GM18868 (cell line): Measurements from ENCODE around the gene MYMX.
"Not testable (repeated sequence)": the region's sequence is repeated elsewhere in the genome, so short reads cannot be mapped to it uniquely, and the experiment has no call there.

ENCODE experiments used
- ATAC-seq: cut with Tn5 transposase; IDR thresholded peaks from one replicate; pipeline ENCODE4 v1.9.1; 2021; ENCODE audit warnings: mild to moderate bottlenecking, moderate library complexity; ENCODE audit not compliant: unreplicated experiment

Gene MYMX

DNA sequence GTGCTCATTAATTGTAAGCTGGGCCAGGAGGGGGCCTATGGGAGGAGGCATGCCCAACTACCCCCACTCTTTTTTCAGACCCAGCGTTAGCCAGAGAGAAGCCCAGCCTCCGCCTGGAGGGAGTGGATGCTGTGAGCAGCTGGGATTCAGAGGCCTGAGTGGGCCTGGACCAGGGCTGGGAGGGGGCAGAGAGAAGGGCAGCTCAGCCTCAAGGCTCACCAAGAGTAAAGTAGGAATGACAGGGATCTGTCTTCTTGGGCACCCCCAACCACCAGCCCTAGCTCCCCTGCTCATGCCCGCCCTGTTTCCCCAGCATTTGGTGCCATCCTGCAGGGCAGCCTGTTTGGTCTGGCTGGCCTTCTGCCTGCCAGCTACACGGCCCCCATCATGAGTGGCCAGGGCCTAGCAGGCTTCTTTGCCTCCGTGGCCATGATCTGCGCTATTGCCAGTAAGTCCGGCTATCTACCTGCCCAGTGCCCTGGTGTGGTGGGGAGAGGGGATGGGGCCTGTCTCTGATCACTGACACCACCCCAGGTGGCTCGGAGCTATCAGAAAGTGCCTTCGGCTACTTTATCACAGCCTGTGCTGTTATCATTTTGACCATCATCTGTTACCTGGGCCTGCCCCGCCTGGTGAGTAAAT is 13.4 kb downstream of the MYMX start:
- no peak for ATAC-seq

DNA sequence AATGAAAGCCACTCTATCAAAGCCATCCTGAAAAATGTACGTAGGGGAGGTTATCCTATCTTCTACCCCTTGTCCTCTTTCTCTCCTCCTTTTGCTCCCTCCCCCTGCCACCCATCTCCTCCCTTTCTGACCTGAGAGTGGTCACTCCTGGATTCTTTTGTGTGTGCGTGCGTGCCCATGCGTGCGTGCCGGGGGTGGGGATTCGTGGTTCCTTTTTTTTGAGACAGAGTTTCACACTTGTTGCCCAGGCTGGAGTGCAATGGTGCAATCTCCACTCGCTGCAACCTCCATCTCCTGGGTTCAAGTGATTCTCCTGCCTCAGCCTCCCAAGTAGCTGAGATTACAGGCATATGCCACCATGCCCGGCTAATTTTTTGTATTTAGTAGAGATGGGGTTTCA is 14.7 kb downstream of the MYMX start:
- not testable (repeated sequence) for ATAC-seq

DNA sequence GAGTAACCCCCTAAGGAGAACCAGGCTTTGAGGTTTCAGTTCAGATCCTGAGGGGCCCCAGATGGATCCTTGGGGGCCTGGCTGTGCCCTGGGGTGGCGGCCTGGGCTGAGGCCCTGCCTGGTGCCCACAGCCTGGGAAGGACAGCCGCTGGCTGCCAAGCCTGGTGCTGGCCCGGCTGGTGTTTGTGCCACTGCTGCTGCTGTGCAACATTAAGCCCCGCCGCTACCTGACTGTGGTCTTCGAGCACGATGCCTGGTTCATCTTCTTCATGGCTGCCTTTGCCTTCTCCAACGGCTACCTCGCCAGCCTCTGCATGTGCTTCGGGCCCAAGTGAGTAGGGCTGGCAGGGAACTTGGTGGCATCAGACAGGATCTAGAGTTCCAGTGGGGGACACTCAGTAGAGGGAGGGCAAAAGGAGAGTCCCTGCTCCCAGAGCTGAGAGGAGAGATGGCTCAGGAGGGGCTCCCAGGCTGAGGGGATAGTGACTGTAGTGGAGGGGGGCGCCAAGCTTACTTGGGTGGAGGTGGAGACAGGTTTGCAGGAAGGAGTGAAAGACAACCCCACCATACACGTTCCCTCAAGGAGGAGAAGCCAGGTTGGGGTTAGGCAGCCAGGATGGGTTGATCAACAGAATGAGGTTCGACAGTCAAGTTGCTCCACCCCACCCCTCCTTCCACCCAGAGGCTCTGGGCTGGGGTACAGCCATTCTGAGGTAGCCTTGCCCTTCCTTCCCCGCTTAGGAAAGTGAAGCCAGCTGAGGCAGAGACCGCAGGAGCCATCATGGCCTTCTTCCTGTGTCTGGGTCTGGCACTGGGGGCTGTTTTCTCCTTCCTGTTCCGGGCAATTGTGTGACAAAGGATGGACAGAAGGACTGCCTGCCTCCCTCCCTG is 16.2 kb downstream of the MYMX start:
- no peak for ATAC-seq

DNA sequence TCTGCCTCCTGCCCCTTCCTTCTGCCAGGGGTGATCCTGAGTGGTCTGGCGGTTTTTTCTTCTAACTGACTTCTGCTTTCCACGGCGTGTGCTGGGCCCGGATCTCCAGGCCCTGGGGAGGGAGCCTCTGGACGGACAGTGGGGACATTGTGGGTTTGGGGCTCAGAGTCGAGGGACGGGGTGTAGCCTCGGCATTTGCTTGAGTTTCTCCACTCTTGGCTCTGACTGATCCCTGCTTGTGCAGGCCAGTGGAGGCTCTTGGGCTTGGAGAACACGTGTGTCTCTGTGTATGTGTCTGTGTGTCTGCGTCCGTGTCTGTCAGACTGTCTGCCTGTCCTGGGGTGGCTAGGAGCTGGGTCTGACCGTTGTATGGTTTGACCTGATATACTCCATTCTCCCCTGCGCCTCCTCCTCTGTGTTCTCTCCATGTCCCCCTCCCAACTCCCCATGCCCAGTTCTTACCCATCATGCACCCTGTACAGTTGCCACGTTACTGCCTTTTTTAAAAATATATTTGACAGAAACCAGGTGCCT is 16.9 kb downstream of the MYMX start:
- ATAC-seq, result no peak

DNA sequence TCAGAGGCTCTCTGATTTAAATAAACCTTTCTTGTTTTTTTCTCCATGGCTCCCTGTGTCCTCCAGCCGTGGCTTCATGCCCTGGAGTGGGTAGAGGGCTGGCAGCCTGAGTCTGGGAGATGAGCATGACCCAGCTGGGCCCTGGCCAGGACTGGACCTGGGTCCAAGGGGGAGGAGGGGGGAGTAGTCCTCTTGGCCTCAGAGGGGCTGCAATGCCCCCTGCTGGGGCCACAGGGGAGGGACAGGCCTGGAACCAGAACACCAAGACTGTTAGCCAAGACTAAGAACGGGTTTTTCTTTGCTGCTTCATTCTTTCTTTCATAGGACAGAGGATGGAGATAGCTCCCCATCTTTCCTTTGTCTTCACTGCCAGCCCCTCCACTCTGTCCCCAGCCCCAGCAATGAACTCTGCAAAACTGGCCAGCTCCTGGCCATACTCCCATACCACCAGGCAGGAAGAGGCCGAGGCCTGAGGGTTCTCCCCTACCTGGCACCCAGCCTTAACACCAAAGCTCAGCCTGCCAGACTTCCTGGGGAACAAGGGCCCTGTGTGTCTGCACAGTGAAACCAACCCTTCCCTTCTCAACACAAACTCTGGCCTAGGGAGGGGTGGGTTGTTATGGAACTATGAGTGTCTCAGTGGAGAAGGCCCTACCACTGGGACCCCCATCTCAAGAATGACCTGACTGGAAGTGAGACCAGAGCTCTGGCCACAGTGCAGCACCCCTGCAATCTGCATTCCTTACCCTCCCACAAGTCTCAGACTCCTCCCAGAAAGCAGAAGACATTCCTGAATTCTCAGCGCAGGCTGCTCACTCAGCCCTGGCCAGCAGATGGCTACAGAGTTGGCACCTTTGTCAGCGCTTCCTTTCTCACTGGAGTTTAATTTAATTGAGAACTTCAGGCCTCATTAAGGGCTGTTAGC is 17.6 kb downstream of the MYMX start:
- ATAC-seq, result no peak

- no peak for ATAC-seq
These were observed 18.5 kb downstream of the MYMX start for GRCh38 chr6:44235269-44235668.

- no peak for ATAC-seq
These were observed 19.3 kb downstream of the MYMX start for GRCh38 chr6:44235891-44236516.

- peak; percentile 65 for ATAC-seq
These were observed 20.5 kb downstream of the MYMX start for GRCh38 chr6:44237021-44237812.

GRCh38 chr6:44237813-44238433 is 21.2 kb downstream of the MYMX start:
- ATAC-seq, result peak; percentile 82

- ATAC-seq, result no peak
These were observed 22.1 kb downstream of the MYMX start for GRCh38 chr6:44238687-44239350.

- ATAC-seq, result no peak
These were observed 26.6 kb downstream of the MYMX start for GRCh38 chr6:44243345-44243744.

GRCh38 chr6:44245391-44245911 is 28.7 kb downstream of the MYMX start:
- no peak for ATAC-seq

DNA sequence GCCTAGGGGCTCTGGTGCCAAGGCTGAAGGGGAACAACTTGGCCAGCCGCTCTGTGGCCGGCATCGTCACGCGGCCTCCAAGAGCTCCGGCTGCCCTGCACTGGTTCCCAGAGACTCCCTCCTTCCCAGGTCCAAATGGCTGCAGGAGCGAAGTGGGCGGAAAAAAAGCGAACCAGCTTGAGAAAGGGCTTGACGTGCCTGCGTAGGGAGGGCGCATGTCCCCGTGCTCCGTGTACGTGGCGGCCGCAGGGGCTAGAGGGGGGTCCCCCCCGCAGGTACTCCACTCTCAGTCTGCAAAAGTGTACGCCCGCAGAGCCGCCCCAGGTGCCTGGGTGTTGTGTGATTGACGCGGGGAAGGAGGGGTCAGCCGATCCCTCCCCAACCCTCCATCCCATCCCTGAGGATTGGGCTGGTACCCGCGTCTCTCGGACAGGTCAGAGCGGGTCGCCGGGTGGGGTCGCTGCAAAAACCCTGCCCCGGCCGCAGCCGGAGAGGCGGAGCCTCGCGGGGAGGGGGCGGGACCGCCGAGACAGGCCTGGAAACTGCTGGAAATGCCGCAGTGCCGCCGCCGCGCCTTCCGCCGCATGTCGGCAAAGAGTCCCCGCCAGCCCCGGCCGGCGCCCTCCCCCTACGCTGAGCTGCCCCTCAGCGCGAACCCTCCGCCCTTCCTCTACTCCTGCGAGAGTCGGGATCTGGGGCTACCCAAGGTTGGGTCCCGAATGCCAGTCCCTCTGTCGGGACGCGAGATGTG is 29.4 kb downstream of the MYMX start:
- ATAC-seq, result peak; percentile 52

DNA sequence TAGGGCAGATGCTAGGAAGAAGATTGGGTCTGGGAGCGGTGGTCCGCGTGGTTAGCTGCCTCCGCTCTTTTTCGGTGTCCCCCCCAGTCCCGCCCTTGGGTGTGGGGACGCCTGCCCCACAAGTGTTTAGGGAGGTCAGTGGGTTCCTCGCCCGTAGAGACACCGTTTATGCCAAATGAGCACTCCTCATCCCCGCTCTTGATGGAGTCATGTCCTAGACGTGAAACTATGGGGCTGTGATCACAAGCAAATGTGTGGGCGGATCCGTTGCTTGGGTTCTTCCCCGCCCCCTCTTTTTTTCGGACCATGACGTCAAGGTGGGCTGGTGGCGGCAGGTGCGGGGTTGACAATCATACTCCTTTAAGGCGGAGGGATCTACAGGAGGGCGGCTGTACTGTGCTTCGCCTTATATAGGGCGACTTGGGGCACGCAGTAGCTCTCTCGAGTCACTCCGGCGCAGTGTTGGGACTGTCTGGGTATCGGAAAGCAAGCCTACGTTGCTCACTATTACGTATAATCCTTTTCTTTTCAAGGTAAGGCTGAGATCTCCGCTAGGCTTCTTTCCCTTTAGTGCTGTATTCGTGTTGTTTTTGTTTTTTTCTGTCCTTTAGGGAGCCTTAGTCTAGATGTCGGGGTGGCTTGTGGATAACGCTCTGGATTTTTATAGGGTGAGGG is 30.1 kb downstream of the MYMX start, which contains the start of gene HSP90AB1:
Gene HSP90AB1, plus strand, starts transcription at position 439 of the 675 bp plus-strand sequence. CDS start 1,529 bp downstream, outside the sequence.
- peak; percentile 70 for ATAC-seq

GRCh38 chr6:44247338-44248302 is 30.9 kb downstream of the MYMX start:
- ATAC-seq, result peak; percentile 25

- ATAC-seq, result no peak
These were observed 31.9 kb downstream of the MYMX start for GRCh38 chr6:44248579-44248978.
